HepG2 (cell line): ENCODE measurements around the gene THEM5.

ENCODE experiments used
- KDM1A ChIP-seq: IDR thresholded peaks from 2 replicates; pipeline ENCODE4 v1.6.1; 2016; ENCODE audit warnings: missing compliant biosample characterization
- KDM5A ChIP-seq: fragments of 200-600 bp; sonication (generic); IDR thresholded peaks from 2 replicates; pipeline ENCODE4 v1.7.0; 2018; ENCODE audit warnings: antibody characterized with exemption, mild to moderate bottlenecking, low read length, borderline replicate concordance
- MYC ChIP-seq: sonication (generic); formaldehyde crosslinking; IDR thresholded peaks from 2 replicates; pipeline ENCODE4 v1.9.0; 2021; ENCODE audit warnings: missing genetic modification reagents, borderline replicate concordance
- PCBP1 ChIP-seq: fragments of 200-400 bp; formaldehyde crosslinking; IDR thresholded peaks from 2 replicates; pipeline ENCODE4 v1.6.1; 2017; ENCODE audit warnings: mild to moderate bottlenecking, low read depth, low read length, borderline replicate concordance
- POLR2AphosphoS5 ChIP-seq: IDR thresholded peaks from 2 replicates; pipeline ENCODE4 v1.6.1; 2012; ENCODE audit warnings: low read depth, low read length
- ZBTB7A ChIP-seq: sonication (generic); formaldehyde crosslinking; IDR thresholded peaks from 2 replicates; pipeline ENCODE4 v1.8.0; 2022; ENCODE audit warnings: mild to moderate bottlenecking, missing genetic modification reagents
- TF ChIP-seq, protein P1 (sequence below): sonication (generic); formaldehyde crosslinking; IDR thresholded peaks from 2 replicates; pipeline ENCODE4 v1.4.0; 2020; ENCODE audit warnings: missing genetic modification reagents
- TF ChIP-seq, protein P2 (sequence below): sonication (generic); formaldehyde crosslinking; conservative IDR thresholded peaks from 2 replicates; pipeline ENCODE4 v1.8.0; 2022; ENCODE audit warnings: low read depth, missing genetic modification reagents
- TF ChIP-seq, protein P3 (sequence below): IDR thresholded peaks from 2 replicates; pipeline ENCODE4 v1.6.1; 2016; ENCODE audit warnings: low read depth, control low read depth
- TF ChIP-seq, protein P4 (sequence below): sonication (generic); formaldehyde crosslinking; IDR thresholded peaks from 2 replicates; pipeline ENCODE4 v1.4.0; 2020; ENCODE audit warnings: missing genetic modification reagents

DNA sequence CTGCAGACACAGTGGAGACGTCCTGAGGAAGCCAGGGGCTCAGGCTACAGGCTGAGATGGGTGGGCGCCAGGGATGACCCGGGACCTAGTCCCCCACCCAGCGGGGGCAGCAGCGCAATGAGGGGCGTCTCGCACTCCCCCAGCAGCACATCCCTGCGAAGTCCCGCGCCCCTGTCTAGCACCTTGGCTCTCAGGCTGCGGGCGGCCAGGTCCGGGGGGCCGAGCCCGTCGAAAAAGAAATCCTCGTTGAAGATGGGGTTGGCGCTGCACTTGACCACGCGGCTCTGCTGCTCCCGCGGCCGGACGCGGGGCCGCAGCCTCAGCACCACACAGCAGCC lies 15.7 kb downstream of the THEM5 start:
- TF ChIP-seq KDM5A (no peak), POLR2AphosphoS5 (no peak), KDM1A (CRISPR knock-in tag) (no peak), ZBTB7A (no peak), MYC (no peak), PCBP1 (no peak)
- TF ChIP-seq, protein P1, sequence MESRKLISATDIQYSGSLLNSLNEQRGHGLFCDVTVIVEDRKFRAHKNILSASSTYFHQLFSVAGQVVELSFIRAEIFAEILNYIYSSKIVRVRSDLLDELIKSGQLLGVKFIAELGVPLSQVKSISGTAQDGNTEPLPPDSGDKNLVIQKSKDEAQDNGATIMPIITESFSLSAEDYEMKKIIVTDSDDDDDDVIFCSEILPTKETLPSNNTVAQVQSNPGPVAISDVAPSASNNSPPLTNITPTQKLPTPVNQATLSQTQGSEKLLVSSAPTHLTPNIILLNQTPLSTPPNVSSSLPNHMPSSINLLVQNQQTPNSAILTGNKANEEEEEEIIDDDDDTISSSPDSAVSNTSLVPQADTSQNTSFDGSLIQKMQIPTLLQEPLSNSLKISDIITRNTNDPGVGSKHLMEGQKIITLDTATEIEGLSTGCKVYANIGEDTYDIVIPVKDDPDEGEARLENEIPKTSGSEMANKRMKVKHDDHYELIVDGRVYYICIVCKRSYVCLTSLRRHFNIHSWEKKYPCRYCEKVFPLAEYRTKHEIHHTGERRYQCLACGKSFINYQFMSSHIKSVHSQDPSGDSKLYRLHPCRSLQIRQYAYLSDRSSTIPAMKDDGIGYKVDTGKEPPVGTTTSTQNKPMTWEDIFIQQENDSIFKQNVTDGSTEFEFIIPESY (CRISPR knock-in tag) = no peak
- TF ChIP-seq, protein P2, sequence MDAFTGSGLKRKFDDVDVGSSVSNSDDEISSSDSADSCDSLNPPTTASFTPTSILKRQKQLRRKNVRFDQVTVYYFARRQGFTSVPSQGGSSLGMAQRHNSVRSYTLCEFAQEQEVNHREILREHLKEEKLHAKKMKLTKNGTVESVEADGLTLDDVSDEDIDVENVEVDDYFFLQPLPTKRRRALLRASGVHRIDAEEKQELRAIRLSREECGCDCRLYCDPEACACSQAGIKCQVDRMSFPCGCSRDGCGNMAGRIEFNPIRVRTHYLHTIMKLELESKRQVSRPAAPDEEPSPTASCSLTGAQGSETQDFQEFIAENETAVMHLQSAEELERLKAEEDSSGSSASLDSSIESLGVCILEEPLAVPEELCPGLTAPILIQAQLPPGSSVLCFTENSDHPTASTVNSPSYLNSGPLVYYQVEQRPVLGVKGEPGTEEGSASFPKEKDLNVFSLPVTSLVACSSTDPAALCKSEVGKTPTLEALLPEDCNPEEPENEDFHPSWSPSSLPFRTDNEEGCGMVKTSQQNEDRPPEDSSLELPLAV = no peak
- TF ChIP-seq, protein P3, sequence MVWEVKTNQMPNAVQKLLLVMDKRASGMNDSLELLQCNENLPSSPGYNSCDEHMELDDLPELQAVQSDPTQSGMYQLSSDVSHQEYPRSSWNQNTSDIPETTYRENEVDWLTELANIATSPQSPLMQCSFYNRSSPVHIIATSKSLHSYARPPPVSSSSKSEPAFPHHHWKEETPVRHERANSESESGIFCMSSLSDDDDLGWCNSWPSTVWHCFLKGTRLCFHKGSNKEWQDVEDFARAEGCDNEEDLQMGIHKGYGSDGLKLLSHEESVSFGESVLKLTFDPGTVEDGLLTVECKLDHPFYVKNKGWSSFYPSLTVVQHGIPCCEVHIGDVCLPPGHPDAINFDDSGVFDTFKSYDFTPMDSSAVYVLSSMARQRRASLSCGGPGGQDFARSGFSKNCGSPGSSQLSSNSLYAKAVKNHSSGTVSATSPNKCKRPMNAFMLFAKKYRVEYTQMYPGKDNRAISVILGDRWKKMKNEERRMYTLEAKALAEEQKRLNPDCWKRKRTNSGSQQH (CRISPR knock-in tag) = no peak
- TF ChIP-seq, protein P4, sequence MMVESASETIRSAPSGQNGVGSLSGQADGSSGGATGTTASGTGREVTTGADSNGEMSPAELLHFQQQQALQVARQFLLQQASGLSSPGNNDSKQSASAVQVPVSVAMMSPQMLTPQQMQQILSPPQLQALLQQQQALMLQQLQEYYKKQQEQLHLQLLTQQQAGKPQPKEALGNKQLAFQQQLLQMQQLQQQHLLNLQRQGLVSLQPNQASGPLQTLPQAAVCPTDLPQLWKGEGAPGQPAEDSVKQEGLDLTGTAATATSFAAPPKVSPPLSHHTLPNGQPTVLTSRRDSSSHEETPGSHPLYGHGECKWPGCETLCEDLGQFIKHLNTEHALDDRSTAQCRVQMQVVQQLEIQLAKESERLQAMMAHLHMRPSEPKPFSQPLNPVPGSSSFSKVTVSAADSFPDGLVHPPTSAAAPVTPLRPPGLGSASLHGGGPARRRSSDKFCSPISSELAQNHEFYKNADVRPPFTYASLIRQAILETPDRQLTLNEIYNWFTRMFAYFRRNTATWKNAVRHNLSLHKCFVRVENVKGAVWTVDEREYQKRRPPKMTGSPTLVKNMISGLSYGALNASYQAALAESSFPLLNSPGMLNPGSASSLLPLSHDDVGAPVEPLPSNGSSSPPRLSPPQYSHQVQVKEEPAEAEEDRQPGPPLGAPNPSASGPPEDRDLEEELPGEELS = no peak
